ENCODE results near the gene EARS2.
"Not testable (repeated sequence)": the region's sequence is repeated elsewhere in the genome, so short reads cannot be mapped to it uniquely, and the experiment has no call there.

DNA sequence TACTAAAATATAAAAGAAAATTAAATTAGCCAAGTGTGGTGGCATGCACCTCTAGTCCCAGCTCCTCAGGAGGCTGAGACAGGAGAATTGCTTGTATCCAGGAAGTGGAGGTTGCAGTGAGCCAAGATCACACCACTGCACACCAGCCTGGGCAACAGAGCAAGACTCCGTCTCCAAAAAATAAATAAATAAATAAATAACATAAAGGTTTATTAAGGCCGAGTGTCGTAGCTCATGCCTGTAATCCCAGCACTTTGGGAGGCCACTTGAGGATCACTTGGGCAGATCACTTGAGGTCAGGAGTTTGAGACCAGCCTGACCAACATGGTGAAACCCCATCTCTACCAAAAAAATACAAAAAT, 16.4 kb downstream of the EARS2 start:
- not testable (repeated sequence) for TF ChIP-seq EZH2, EZH2phosphoT487 (IDR thresholded peaks at IDR 0.05)
- TF ChIP-seq, protein P1, sequence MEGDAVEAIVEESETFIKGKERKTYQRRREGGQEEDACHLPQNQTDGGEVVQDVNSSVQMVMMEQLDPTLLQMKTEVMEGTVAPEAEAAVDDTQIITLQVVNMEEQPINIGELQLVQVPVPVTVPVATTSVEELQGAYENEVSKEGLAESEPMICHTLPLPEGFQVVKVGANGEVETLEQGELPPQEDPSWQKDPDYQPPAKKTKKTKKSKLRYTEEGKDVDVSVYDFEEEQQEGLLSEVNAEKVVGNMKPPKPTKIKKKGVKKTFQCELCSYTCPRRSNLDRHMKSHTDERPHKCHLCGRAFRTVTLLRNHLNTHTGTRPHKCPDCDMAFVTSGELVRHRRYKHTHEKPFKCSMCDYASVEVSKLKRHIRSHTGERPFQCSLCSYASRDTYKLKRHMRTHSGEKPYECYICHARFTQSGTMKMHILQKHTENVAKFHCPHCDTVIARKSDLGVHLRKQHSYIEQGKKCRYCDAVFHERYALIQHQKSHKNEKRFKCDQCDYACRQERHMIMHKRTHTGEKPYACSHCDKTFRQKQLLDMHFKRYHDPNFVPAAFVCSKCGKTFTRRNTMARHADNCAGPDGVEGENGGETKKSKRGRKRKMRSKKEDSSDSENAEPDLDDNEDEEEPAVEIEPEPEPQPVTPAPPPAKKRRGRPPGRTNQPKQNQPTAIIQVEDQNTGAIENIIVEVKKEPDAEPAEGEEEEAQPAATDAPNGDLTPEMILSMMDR (IDR thresholded peaks at IDR 0.05), result not testable (repeated sequence)
